Aorta (tissue), 5 donors: ENCODE measurements around the gene TRIP4. TPM values are rescaled to one million over a fixed set of nuclear protein-coding genes. Genes with fewer than 3 reads are reported as not detected.

Experiments used
- ATAC-seq: fragments of 200-7000 bp; cut with Tn5 transposase; one replicate; pipeline ENCODE4 v1.9.1; 2022; ENCODE audit warnings: moderate library complexity; ENCODE audit not compliant: low FRiP score
- DNase-seq, 2 donors: peaks; one replicate each; pipeline ENCODE4 v3.0.0-alpha.2; 2020
- H3K27ac ChIP-seq, 2 donors: one replicate each; pipeline ENCODE4 v1.5.1; 2013; ENCODE audit warnings: low read length in 2 of 2, mild to moderate bottlenecking in 2 of 2, moderate library complexity in 2 of 2, control low read depth in 1 of 2, inconsistent platforms in 1 of 2, low read depth in 1 of 2
- H3K27me3 ChIP-seq, 2 donors: one replicate each; pipeline ENCODE4 v1.6.1; 2013; ENCODE audit warnings: control low read depth in 1 of 2, low read length in 1 of 2, mild to moderate bottlenecking in 1 of 2, moderate library complexity in 1 of 2; ENCODE audit not compliant: insufficient read depth in 2 of 2, control insufficient read depth in 1 of 2
- H3K36me3 ChIP-seq, 2 donors: one replicate each; pipeline ENCODE4 v1.6.1; 2013; ENCODE audit warnings: control low read depth in 1 of 2, low read length in 1 of 2, mild to moderate bottlenecking in 1 of 2; ENCODE audit not compliant: insufficient read depth in 2 of 2, control insufficient read depth in 1 of 2
- H3K4me1 ChIP-seq, 2 donors: one replicate each; pipeline ENCODE4 v1.6.1; 2013; ENCODE audit warnings: low read length in 2 of 2, control low read depth in 1 of 2, mild to moderate bottlenecking in 1 of 2, moderate library complexity in 1 of 2; ENCODE audit not compliant: insufficient read depth in 2 of 2, control insufficient read depth in 1 of 2
- H3K4me3 ChIP-seq, 2 donors: one replicate each; pipeline ENCODE4 v1.5.1; 2013; ENCODE audit warnings: low read length in 2 of 2, control low read depth in 1 of 2, mild to moderate bottlenecking in 1 of 2
- H3K9me3 ChIP-seq: one replicate; pipeline ENCODE4 v1.6.1; 2013; ENCODE audit warnings: mild to moderate bottlenecking, low read length; ENCODE audit not compliant: control insufficient read depth
- WGBS, 2 donors: extraction: QIAGEN DNeasy Blood & Tissue Kit; methylation state at CpG; one replicate each; pipeline ENCODE4 v1.1.7; 2013; 5-methylcytosine and 5-hydroxymethylcytosine counted together
- intact Hi-C, 2 donors: fragments of 100-400 bp; cut with DNase I; formaldehyde crosslinking; loops; one replicate each; pipeline versions ENCODE4 v1.14.2 to v1.15.0; 2022
- polyA plus RNA-seq, 2 donors: library from polyadenylated mRNA; stranded (reverse); fragments of 200-250 nt; gene quantifications; one replicate each; pipeline ENCODE4 v1.2.3, GENCODE V29; 2013
- total RNA-seq, 2 donors: library from RNA; stranded (reverse); fragmentation: NEBNext Ultra II Directional; extraction: Animal tissue kit (Norgen Biotek cat#: 25700); gene quantifications; one replicate each; pipeline ENCODE4 v1.2.1, GENCODE V29; 2021
- donor health status: healthy with polysubstance abuse.
- donor health status: Bipolar disorder and iron deficiency.
- donor health status: DM: no; HTN: no; CAD: no.
- donor health status: DM: no; HTN: no; CAD: no.
- donor health status: DM: yes; HTN: yes; CAD: no.

Gene TRIP4
- total and polyA plus RNA-seq, 4 donors = 23.3 to 31.2 (median 26.8) TPM

DNA sequence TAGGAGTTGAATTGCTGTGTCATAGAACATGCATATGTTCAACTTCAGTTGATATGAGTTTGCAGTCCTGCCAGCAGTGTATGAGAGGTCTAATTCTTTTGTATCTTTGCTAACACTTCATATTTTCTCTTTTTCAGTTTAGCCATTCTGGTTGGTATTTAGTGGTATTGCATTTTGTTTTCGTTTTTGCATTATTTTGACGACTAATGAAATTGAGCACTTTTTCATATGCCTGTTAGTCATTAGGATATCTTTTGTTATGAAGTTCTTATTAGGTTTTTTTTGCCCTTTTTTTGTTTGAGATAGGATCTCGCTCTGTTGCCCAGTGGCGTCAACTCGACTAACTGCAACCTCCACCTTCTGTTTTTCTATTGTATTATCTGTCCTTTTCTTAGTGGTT lies 9.2 kb downstream of the TRIP4 start:
- Histone ChIP-seq H3K36me3 (peaks cover 0 to 1% of the 10 kb centered on the region in 2 donors), H3K4me1 (no peaks in the 10 kb centered on the region), H3K9me3 (no peaks in the 10 kb centered on the region), H3K4me3 (no peak overlapping the region), H3K27me3 (no peaks in the 10 kb centered on the region), H3K27ac (no peak overlapping the region)
- ATAC-seq = no peak
- WGBS, 2 donors = 90 to 93% methylated on average over 5 of the region's 5 CpGs
- intact Hi-C loops = no loop called here
- DNase-seq = no peak

DNA sequence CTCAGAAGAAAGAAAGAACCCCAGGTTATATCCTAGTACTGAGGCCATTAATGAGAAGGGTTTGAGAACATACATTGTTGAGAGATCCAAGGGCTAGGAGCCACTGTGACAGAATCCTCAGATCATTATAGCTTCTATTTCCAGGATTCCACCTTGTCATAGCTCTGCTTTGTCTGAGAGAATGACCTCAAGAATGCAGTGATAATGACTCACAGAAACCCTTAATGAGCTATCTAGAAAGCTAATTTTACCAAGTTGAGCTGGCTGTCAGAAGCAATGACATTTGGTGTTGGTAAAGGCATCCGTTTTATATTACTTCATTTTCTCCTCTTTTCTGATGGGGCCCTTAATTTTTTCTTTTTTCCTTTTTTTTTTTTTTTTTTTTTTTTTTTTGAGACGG lies 10.9 kb downstream of the TRIP4 start:
- intact Hi-C loops = no loop called here
- peaks cover 0 to 1% of the 10 kb centered on the region in 2 donors for H3K36me3 ChIP-seq
- 76 to 91% methylated on average over 2 of the region's 2 CpGs for WGBS, 2 donors
- H3K27me3 ChIP-seq = no peaks in the 10 kb centered on the region
- H3K4me1 ChIP-seq = no peaks in the 10 kb centered on the region
- no peak overlapping the region for H3K4me3 ChIP-seq
- no peaks in the 10 kb centered on the region for H3K9me3 ChIP-seq
- ATAC-seq = no peak
- DNase-seq = no peak
- H3K27ac ChIP-seq = no peak overlapping the region

DNA sequence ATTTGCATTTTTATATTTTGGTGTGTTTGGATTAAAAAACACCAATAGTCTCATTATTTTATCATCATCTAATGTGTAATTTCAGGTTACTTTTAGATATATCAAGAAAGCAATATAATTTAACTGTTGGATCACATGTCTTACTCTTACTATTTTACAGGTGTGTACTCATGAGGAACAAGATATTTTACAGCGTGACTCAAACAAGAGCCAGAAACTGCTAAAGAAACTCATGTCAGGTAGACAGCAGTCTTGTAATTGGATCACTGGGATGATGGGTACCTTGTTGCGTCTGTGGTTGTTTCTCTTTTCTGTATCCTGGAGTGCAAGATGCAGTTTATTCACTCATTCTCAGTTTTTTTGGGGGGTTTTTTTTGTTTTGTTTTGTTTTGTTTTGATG lies 12.9 kb downstream of the TRIP4 start:
- Histone ChIP-seq H3K9me3 (no peaks in the 10 kb centered on the region), H3K4me3 (no peak overlapping the region), H3K27me3 (no peaks in the 10 kb centered on the region), H3K4me1 (no peaks in the 10 kb centered on the region), H3K36me3 (peaks cover 0 to 2% of the 10 kb centered on the region in 2 donors), H3K27ac (no peak overlapping the region)
- DNase-seq = no peak
- ATAC-seq = no peak
- intact Hi-C loops = no loop called here
- WGBS, 2 donors = 92 to 94% methylated on average over 2 of the region's 2 CpGs

DNA sequence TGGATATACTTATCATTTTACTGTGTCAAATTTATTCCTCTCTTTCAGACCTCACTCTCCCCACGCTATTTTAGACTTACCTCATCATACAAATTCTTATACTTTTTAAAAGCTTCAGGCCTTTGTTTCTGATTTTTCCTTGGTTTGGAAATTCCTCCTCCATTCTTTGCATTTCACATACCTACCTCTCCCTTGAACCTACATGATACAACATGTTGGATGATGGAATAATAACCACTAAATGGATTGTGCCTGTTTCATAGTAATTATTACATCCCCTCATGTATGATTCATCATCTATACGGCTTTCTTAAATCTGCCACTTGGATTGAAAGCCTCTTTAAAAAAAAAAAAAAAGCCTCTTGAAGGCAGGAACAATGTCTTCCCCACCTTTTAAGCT lies 24.6 kb downstream of the TRIP4 start:
- no peaks in the 10 kb centered on the region for H3K27me3 ChIP-seq
- no peak overlapping the region for H3K27ac ChIP-seq
- WGBS, 2 donors = 71 to 80% methylated on average over 2 of the region's 2 CpGs
- ATAC-seq (no peak), DNase-seq (no peak)
- H3K9me3 ChIP-seq = no peaks in the 10 kb centered on the region
- H3K4me1 ChIP-seq = no peaks in the 10 kb centered on the region
- intact Hi-C loops = no loop called here
- H3K4me3 ChIP-seq = no peak overlapping the region
- peaks cover 9 to 12% of the 10 kb centered on the region in 2 donors for H3K36me3 ChIP-seq

DNA sequence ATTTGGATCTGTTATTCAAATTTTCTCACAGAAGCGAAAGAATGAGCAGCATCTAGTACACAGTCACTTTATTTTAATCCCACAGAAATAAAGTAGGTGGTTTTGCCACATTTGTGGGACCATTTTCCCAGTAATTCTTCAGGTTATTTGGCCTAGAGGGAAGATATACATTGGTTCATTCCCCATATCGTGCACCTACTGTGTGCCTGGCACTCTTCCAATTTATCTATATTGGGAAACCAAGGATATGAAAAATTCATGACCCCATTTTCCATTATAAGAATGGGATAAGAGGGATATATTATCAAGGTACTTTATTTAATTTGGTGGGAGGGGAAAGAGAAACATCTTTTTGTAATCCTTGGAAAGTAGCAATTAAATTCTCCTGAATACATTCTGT lies 35.1 kb downstream of the TRIP4 start:
- intact Hi-C loops = loop anchor here in 1 of 2 donors (10.0 kb wide), 1 partner anchor 232 kb away; no protein-coding TSS in a partner anchor
- Histone ChIP-seq H3K27ac (no peak overlapping the region), H3K4me3 (no peak overlapping the region), H3K4me1 (no peaks in the 10 kb centered on the region), H3K36me3 (peaks cover 0 to 4% of the 10 kb centered on the region in 2 donors), H3K9me3 (no peaks in the 10 kb centered on the region), H3K27me3 (no peaks in the 10 kb centered on the region)
- DNase-seq (no peak), ATAC-seq (no peak)
- WGBS, 2 donors = 84 to 85% methylated on average over 2 of the region's 2 CpGs

DNA sequence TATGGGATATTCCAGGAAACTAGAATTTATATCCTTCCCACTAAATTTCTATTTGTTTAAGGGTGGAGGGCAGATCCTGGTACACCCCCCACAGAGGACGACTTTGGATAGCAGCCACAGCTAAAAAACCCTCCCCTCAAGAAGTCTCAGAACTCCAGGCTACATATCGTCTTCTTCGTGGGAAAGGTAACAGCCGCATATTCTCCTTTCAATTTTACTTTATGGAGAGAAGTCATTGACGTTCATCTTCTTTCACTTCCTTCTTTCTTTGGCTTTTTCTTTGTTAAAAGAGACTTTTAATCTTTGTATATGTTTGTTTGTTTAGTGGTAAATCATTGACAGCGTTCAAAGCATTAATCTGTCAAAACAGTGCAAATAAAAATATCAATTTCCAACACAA lies 36.3 kb downstream of the TRIP4 start:
- Histone ChIP-seq H3K27ac (no peak overlapping the region), H3K27me3 (no peaks in the 10 kb centered on the region), H3K9me3 (no peaks in the 10 kb centered on the region), H3K4me3 (no peak overlapping the region), H3K4me1 (no peaks in the 10 kb centered on the region), H3K36me3 (peaks cover 0 to 3% of the 10 kb centered on the region in 2 donors)
- WGBS, 2 donors = 81 to 82% methylated on average over 6 of the region's 6 CpGs
- intact Hi-C loops = loop anchor here in 1 of 2 donors (10.0 kb wide), 1 partner anchor 231 kb away; no protein-coding TSS in a partner anchor
- no peak for DNase-seq
- no peak for ATAC-seq

DNA sequence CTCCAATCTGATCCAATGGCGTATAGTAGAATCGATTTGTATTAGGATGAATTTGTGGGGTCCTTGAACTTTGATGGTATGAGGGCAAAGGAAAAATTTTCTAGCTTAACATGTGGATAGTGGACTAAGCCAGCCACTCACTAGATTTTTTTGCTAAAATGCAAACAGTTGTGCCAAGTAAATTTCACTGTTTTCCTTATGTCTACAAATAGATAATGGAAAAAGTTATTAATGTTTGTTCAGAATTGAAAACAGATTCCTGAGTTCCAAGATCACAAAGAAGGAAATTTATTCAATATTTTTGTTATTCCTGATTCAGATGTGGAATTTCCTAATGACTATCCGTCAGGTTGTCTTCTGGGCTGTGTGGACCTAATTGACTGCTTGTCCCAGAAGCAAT lies 37.6 kb downstream of the TRIP4 start:
- no peaks in the 10 kb centered on the region for H3K9me3 ChIP-seq
- peaks cover under 1 to 3% of the 10 kb centered on the region in 2 donors for H3K36me3 ChIP-seq
- intact Hi-C loops = loop anchor here in 1 of 2 donors (5.0 to 10.0 kb wide), 3 partner anchors 230 to 302 kb away; no protein-coding TSS in a partner anchor
- no peak overlapping the region for H3K27ac ChIP-seq
- H3K4me1 ChIP-seq = no peaks in the 10 kb centered on the region
- no peak overlapping the region for H3K4me3 ChIP-seq
- 50 to 56% methylated on average over 3 of the region's 3 CpGs for WGBS, 2 donors
- no peak for ATAC-seq
- no peak for DNase-seq
- H3K27me3 ChIP-seq = no peaks in the 10 kb centered on the region

DNA sequence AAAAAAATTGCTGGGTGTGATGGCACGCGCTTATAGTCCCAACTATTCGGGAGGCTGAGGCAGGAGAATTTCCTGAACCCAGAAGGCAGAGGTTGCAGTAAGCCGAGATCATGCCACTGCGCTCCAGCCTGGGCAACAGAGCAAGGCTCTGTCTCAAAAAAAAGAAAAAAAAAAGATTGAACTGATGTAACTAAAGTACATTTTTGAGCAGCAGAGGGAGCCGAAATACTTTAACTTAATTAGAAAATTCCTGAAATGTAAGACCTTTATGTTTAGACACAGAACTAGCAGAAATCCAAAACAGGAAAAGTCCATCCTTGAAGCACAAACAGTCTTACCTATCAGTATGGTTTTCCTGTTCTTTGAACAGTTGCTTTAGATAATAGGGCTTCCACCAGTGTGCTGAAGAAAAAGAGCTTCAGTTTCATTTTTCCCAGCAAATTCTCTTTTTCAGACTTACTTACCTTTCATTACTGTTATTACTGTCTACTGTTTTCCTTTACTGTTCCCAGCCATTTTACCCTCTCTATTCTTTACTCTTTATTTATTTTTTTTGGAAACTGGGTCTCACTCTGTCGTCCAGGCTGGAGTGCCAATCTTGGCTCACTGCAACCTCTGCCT lies 39.3 kb downstream of the TRIP4 start:
- Histone ChIP-seq H3K4me1 (no peaks in the 10 kb centered on the region), H3K27me3 (no peaks in the 10 kb centered on the region), H3K36me3 (peaks cover 0 to 3% of the 10 kb centered on the region in 2 donors), H3K4me3 (no peak overlapping the region), H3K27ac (no peak overlapping the region), H3K9me3 (no peaks in the 10 kb centered on the region)
- DNase-seq (no peak), ATAC-seq (no peak)
- whole genome bisulfite sequencing, 2 donors = 43 to 48% methylated on average over 7 of the region's 7 CpGs
- intact Hi-C loops = loop anchor here in 1 of 2 donors (5.0 to 10.0 kb wide), 3 partner anchors 228 to 300 kb away; no protein-coding TSS in a partner anchor

DNA sequence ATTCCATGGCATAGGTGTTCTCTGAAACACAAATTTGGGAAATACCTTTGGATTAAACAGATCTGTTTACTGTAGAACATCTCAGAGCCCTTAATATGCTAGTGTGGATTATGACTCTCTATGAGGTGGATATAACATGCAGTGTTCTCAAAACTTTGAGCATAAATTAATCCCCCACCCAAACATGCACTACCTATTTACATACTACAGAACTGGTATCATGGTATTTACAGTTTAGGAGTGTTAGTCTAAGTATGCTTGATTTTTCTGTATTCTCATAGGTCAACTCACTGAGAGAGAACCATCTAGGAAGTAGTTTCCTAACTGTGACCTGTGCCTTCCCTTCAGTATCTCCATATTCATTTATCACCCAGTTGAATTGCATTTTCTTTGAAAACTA lies 41.8 kb downstream of the TRIP4 start:
- H3K4me3 ChIP-seq = no peak overlapping the region
- H3K27me3 ChIP-seq = no peaks in the 10 kb centered on the region
- H3K36me3 ChIP-seq = peaks cover 2 to 3% of the 10 kb centered on the region in 2 donors
- H3K9me3 ChIP-seq = no peaks in the 10 kb centered on the region
- no peak overlapping the region for H3K27ac ChIP-seq
- no peak for ATAC-seq
- intact Hi-C loops = loop anchor here in 1 of 2 donors (5.0 to 10.0 kb wide), 3 partner anchors 225 to 298 kb away; no protein-coding TSS in a partner anchor
- H3K4me1 ChIP-seq = no peaks in the 10 kb centered on the region
- DNase-seq = no peak
